Right atrium auricular region (tissue), 2 donors: ENCODE measurements around the gene FFAR1. TPM values are rescaled to one million over a fixed set of nuclear protein-coding genes. Genes with fewer than 3 reads are reported as not detected.

Experiments
- DNase-seq: peaks from one replicate; pipeline ENCODE4 v3.0.0-alpha.2; 2019; ENCODE audit warnings: low spot score
- H3K27ac ChIP-seq, 2 donors: fragments of 200-600 bp; sonication (generic); 1 replicate in 1 of 2; 2 replicates in 1 of 2; pipeline ENCODE4 v1.5.1; 2016 to 2019
- H3K27me3 ChIP-seq, 2 donors: fragments of 200-600 bp; sonication (generic); one replicate each; pipeline versions ENCODE4 v1.5.1 to v1.6.0; 2017 to 2019
- H3K36me3 ChIP-seq: fragments of 200-600 bp; sonication (generic); one replicate; pipeline ENCODE4 v1.5.1; 2016
- H3K4me1 ChIP-seq, 2 donors: fragments of 200-600 bp; sonication (generic); one replicate each; pipeline versions ENCODE4 v1.5.1 to v1.6.0; 2017 to 2019
- H3K4me3 ChIP-seq, 2 donors: fragments of 200-600 bp; sonication (generic); 1 replicate in 1 of 2; 2 replicates in 1 of 2; pipeline ENCODE4 v1.5.1; 2017 to 2019; ENCODE audit warnings: mild to moderate bottlenecking in 1 of 2, moderate library complexity in 1 of 2
- H3K9me3 ChIP-seq, 2 donors: fragments of 200-600 bp; sonication (generic); one replicate each; pipeline ENCODE4 v1.5.1; 2019
- total RNA-seq, 2 donors: library from RNA; depleted of rRNA; stranded (reverse); fragments of >200 nt; gene quantifications; one replicate each; pipeline ENCODE4 v1.1.0, GENCODE V29; 2016
- TF ChIP-seq, protein P1 (sequence below), 2 donors: fragments of 200-600 bp; sonication (generic); IDR thresholded peaks; one replicate each; pipeline ENCODE4 v1.5.1; 2019; ENCODE audit warnings: antibody characterized with exemption in 2 of 2

Gene FFAR1
- total RNA-seq, 2 donors from 2014 or later = not detected

DNA sequence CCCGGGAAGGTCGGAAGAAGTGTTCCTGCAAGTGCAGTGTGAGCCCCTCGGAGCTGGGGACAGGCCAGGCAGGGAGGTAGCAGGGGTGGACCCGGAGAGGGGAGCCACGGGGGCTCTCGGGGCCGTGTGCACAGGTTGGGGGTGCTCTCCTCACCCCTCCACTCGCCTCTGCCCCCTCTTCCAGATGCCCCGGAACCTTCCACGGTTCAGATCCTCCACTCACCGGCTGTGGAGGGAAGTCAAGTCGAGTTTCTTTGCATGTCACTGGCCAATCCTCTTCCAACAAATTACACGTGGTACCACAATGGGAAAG lies 9.8 kb upstream of the FFAR1 start:
- TF ChIP-seq, protein P1, sequence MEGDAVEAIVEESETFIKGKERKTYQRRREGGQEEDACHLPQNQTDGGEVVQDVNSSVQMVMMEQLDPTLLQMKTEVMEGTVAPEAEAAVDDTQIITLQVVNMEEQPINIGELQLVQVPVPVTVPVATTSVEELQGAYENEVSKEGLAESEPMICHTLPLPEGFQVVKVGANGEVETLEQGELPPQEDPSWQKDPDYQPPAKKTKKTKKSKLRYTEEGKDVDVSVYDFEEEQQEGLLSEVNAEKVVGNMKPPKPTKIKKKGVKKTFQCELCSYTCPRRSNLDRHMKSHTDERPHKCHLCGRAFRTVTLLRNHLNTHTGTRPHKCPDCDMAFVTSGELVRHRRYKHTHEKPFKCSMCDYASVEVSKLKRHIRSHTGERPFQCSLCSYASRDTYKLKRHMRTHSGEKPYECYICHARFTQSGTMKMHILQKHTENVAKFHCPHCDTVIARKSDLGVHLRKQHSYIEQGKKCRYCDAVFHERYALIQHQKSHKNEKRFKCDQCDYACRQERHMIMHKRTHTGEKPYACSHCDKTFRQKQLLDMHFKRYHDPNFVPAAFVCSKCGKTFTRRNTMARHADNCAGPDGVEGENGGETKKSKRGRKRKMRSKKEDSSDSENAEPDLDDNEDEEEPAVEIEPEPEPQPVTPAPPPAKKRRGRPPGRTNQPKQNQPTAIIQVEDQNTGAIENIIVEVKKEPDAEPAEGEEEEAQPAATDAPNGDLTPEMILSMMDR (IDR thresholded peaks at IDR 0.05) = no peak
- no peaks in the 10 kb centered on the region for H3K36me3 ChIP-seq
- H3K27me3 ChIP-seq = no peaks in the 10 kb centered on the region
- DNase-seq = no peak
- H3K9me3 ChIP-seq = no peaks in the 10 kb centered on the region
- no peaks in the 10 kb centered on the region for H3K4me1 ChIP-seq
- H3K27ac ChIP-seq = no peak overlapping the region
- H3K4me3 ChIP-seq = no peak overlapping the region

DNA sequence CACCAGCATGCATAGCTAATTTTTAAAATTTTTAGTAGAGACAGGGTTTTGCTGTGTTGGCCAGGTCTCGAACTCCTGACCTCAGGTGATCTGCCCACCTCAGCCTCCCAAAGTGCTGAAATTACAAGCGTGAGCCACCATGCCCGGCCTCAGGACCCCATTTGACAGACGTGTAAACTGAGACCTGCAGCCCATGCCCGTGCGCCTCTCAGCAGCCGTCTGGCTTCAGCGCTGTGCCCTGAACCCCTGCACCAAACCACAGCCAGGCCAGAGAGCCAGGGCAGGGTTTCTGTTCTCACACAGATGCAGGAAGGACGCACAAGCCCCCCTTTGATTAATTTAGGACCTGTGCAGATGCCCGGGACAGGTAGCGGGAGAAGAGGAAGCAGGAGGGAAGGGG lies 7.3 kb upstream of the FFAR1 start:
- TF ChIP-seq, protein P1 (IDR thresholded peaks at IDR 0.05) = no peak
- Histone ChIP-seq H3K36me3 (no peaks in the 10 kb centered on the region), H3K27ac (no peak overlapping the region), H3K4me1 (no peaks in the 10 kb centered on the region), H3K4me3 (no peak overlapping the region), H3K27me3 (no peaks in the 10 kb centered on the region), H3K9me3 (no peaks in the 10 kb centered on the region)
- DNase-seq = no peak

DNA sequence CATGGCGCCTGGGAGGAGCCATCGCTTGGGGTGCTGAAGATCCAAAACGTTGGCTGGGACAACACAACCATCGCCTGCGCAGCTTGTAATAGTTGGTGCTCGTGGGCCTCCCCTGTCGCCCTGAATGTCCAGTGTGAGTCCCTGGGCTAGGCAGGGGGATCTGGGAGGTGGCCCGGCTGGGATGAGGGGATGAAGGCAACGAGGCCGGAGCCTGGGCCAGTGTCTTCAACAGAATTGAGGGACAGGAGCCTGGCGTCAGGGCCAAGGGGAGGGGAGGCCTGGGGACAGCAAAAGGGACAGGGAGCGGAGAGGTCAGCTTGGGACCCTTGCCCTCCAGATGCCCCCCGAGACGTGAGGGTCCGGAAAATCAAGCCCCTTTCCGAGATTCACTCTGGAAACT lies 6.7 kb upstream of the FFAR1 start:
- Histone ChIP-seq H3K27ac (no peak overlapping the region), H3K4me3 (no peak overlapping the region), H3K9me3 (no peaks in the 10 kb centered on the region), H3K4me1 (no peaks in the 10 kb centered on the region), H3K27me3 (no peaks in the 10 kb centered on the region), H3K36me3 (no peaks in the 10 kb centered on the region)
- DNase-seq = no peak
- TF ChIP-seq, protein P1 (IDR thresholded peaks at IDR 0.05) = no peak

DNA sequence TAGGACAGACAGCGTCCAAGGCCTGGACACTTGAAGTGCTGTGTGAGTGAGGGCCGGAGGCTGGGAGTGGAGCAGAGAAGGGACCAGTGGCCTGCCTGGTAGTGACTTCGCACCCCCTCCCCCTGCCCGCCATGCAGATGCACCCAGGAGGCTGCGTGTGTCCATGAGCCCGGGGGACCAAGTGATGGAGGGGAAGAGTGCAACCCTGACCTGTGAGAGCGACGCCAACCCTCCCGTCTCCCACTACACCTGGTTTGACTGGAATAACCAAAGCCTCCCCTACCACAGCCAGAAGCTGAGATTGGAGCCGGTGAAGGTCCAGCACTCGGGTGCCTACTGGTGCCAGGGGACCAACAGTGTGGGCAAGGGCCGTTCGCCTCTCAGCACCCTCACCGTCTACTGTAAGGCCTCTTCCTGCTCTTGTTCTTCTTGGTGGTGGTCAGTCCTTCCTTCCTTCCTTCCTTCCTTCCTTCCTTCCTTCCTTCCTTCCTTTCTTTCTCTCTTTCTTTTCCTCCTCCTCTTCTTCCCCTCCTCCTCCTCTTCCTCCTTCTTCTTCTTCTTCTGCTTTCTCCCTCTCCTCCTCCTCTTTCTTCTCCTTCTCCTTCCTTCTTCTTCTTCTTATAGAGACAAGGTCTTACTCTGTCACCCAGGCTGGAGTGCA lies 6.0 kb upstream of the FFAR1 start:
- H3K27me3 ChIP-seq = no peaks in the 10 kb centered on the region
- no peaks in the 10 kb centered on the region for H3K36me3 ChIP-seq
- H3K27ac ChIP-seq = no peak overlapping the region
- H3K4me1 ChIP-seq = no peaks in the 10 kb centered on the region
- no peak for DNase-seq
- no peak overlapping the region for H3K4me3 ChIP-seq
- TF ChIP-seq, protein P1 (IDR thresholded peaks at IDR 0.05) = no peak
- H3K9me3 ChIP-seq = no peaks in the 10 kb centered on the region

DNA sequence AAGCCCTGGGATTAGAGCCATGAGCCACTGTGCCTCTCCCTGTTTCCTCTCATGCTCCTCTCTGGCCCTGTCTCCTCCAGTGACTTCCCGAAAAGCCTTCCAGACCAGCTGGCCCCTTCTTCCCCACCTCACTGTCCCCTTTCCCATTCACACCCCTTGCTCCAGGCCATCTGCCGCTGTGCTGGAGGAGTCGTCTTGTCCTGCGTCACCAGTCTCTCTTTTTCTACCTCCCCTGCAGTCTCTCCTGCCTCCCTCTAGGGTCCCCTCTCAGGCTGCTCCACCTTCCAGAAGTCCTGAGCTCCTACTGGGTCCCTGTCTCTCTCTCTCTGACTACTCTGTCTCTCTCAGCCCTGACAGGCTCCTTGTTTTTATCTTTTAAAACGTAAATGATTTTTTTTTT lies 5.3 kb upstream of the FFAR1 start:
- no peaks in the 10 kb centered on the region for H3K27me3 ChIP-seq
- TF ChIP-seq, protein P1 (IDR thresholded peaks at IDR 0.05) = no peak
- H3K27ac ChIP-seq = no peak overlapping the region
- H3K4me1 ChIP-seq = no peaks in the 10 kb centered on the region
- no peaks in the 10 kb centered on the region for H3K36me3 ChIP-seq
- DNase-seq = no peak
- H3K9me3 ChIP-seq = no peaks in the 10 kb centered on the region
- no peak overlapping the region for H3K4me3 ChIP-seq

DNA sequence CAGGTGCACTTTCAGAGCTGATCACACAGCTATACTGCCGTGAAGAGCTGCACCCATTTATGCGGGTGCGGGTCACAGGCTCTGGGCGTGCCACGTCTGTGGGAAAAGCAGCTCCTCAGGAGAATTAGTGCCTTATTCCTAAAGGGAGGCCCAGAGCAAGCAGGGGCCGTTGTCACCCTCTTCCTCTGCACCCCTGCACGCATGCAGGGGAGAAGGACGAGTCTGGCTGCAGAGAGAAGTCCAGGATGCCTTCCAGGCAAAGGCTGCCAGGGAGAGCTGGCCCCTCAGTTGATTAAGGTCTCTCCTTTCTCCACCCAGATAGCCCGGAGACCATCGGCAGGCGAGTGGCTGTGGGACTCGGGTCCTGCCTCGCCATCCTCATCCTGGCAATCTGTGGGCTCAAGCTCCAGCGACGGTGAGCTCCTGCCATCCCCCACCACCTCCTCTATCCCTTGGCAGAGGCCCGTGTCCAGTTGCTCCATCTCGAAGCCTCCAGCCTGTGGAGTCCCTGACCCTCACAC lies 3.1 kb upstream of the FFAR1 start:
- no peaks in the 10 kb centered on the region for H3K36me3 ChIP-seq
- DNase-seq = no peak
- H3K9me3 ChIP-seq = no peaks in the 10 kb centered on the region
- TF ChIP-seq, protein P1 (IDR thresholded peaks at IDR 0.05) = no peak
- no peak overlapping the region for H3K4me3 ChIP-seq
- no peaks in the 10 kb centered on the region for H3K27me3 ChIP-seq
- H3K4me1 ChIP-seq = no peaks in the 10 kb centered on the region
- no peak overlapping the region for H3K27ac ChIP-seq
